K562 (cell line): ENCODE data around the gene CSNK2A1. TPM values are rescaled to one million over a fixed set of nuclear protein-coding genes. Genes with fewer than 3 reads are reported as not detected.

ENCODE experiments used
- ATAC-seq: fragments of 200-7000 bp; cut with Tn5 transposase; 3 replicates; pipeline ENCODE4 v1.9.1; 2020; ENCODE audit warnings: moderate library complexity
- BruUV-seq: library from RNA; stranded (reverse); fragments of 400-500 nt; replicated peaks from 2 replicates; lab custom pipeline; 2021; lab: Mats Ljungman, UMichigan
- CTCF ChIA-PET: fragments of 300-600 bp; formaldehyde crosslinking; extraction: SDS; loops from one replicate; lab custom pipeline; 2021; ENCODE audit warnings: low intra/inter-chr PET ratio; lab: Yijun Ruan, JAX
- POLR2A ChIA-PET: fragments of 300-600, 350-650 bp; sonication (Branson Sonifier 250); formaldehyde crosslinking; extraction: SDS; loops from one replicate; lab custom pipeline; 2021; ENCODE audit warnings: antibody characterized with exemption, inconsistent platforms; lab: Yijun Ruan, JAX
- DNase-seq, 4 experiments: peaks; one replicate each; pipeline versions ENCODE4 v3.0.0 to v3.0.0-alpha.2; 2011 to 2018; ENCODE audit warnings: low spot score in 3 of 4, mixed read lengths in 3 of 4; ENCODE audit errors: extremely low read depth in 1 of 4
- FAIRE-seq: peaks from 2 replicates; lab custom pipeline; 2011; peaks lifted over from hg19 to GRCh38; lab: Jason Lieb, UNC
- H2AFZ ChIP-seq: 2 replicates; pipeline ENCODE4 v1.6.0; 2011; ENCODE audit warnings: low read depth, low read length, control low read depth, inconsistent platforms
- H3K27ac ChIP-seq: fragments of 200-600 bp; 3 replicates; pipeline ENCODE4 v1.8.0; 2011; ENCODE audit warnings: low read depth, mild to moderate bottlenecking, control low read depth, inconsistent platforms, low read length, moderate library complexity, mixed read lengths; ENCODE audit errors: extremely low read depth
- H3K27me3 ChIP-seq, 2 experiments: fragments of 300-600 bp in 1 of 2; 2 replicates in 1 of 2; 3 replicates in 1 of 2; pipeline versions ENCODE4 v1.6.0 to v1.8.0; 2011; ENCODE audit warnings: inconsistent platforms in 2 of 2, low read length in 2 of 2, mild to moderate bottlenecking in 1 of 2, mixed read lengths in 1 of 2, moderate library complexity in 1 of 2; ENCODE audit not compliant: control insufficient read depth in 2 of 2, insufficient read depth in 2 of 2
- H3K36me3 ChIP-seq: fragments of 300-600 bp; 3 replicates; pipeline ENCODE4 v1.8.0; 2011; ENCODE audit warnings: mild to moderate bottlenecking, low read length, inconsistent platforms; ENCODE audit not compliant: control insufficient read depth, insufficient read depth
- H3K4me1 ChIP-seq, 2 experiments: fragments of 200-600 bp in 1 of 2; replicated peaks in 1 of 2; 2 replicates in 1 of 2; 3 replicates in 1 of 2; pipeline versions ENCODE4 v1.5.1 to v1.8.0; 2011; ENCODE audit warnings: inconsistent platforms in 2 of 2, low read length in 2 of 2, mild to moderate bottlenecking in 1 of 2, mixed read lengths in 1 of 2, moderate library complexity in 1 of 2; ENCODE audit not compliant: control insufficient read depth in 2 of 2, insufficient read depth in 2 of 2
- H3K4me2 ChIP-seq: 2 replicates; pipeline ENCODE4 v1.6.1; 2011; ENCODE audit warnings: low read length, control low read depth, inconsistent platforms, mixed read lengths; ENCODE audit not compliant: insufficient read depth
- H3K4me3 ChIP-seq: fragments of 200-600 bp; sonication (generic), shearing (Covaris generic); 2 replicates; pipeline ENCODE4 v1.5.1; 2016; ENCODE audit warnings: control low read depth, inconsistent platforms
- H3K79me2 ChIP-seq: fragments of 200-600 bp; 3 replicates; pipeline ENCODE4 v1.8.0; 2011; ENCODE audit warnings: low read length, inconsistent platforms; ENCODE audit not compliant: control insufficient read depth, insufficient read depth
- H3K9ac ChIP-seq, 2 experiments: 2 replicates each; pipeline versions ENCODE4 v1.6.0 to v1.6.1; 2011; ENCODE audit warnings: low read depth in 2 of 2, low read length in 2 of 2, control low read depth in 1 of 2, inconsistent platforms in 1 of 2, mild to moderate bottlenecking in 1 of 2, mixed read lengths in 1 of 2; ENCODE audit not compliant: insufficient read depth in 1 of 2
- H3K9me1 ChIP-seq: one replicate; pipeline ENCODE4 v1.6.0; 2011; ENCODE audit warnings: inconsistent platforms, mild to moderate bottlenecking, low read length, moderate library complexity; ENCODE audit not compliant: control insufficient read depth, insufficient read depth
- H3K9me3 ChIP-seq: replicated peaks from 2 replicates; pipeline ENCODE4 v1.5.1; 2011; ENCODE audit warnings: low read depth, low read length, inconsistent platforms; ENCODE audit not compliant: control insufficient read depth, insufficient read depth
- H4K20me1 ChIP-seq: replicated peaks from 2 replicates; pipeline ENCODE4 v1.6.1; 2011; ENCODE audit warnings: low read length, inconsistent platforms, mixed read lengths; ENCODE audit not compliant: control insufficient read depth, insufficient read depth
- CBX3 ChIP-seq, 2 experiments: IDR thresholded peaks; 1 replicate in 1 of 2; 2 replicates in 1 of 2; pipeline ENCODE4 v1.6.1; 2012; ENCODE audit warnings: inconsistent platforms in 2 of 2, low read length in 2 of 2, borderline replicate concordance in 1 of 2, control low read depth in 1 of 2
- MAFF ChIP-seq: IDR thresholded peaks from 2 replicates; pipeline ENCODE4 v1.6.1; 2012; ENCODE audit warnings: low read length, improper control_type of control experiment
- MYC ChIP-seq, 2 experiments: fragments of 250-450 bp in 1 of 2; sonication (Bioruptor Pico) in 1 of 2; IDR thresholded peaks; 2 replicates each; pipeline versions ENCODE4 v1.5.1 to v1.6.1; 2012 to 2021; ENCODE audit warnings: low read depth in 2 of 2, borderline replicate concordance in 1 of 2, improper control_type of control experiment in 1 of 2, low read length in 1 of 2, mild to moderate bottlenecking in 1 of 2, moderate library complexity in 1 of 2
- NFATC3 ChIP-seq: fragments of 450-650 bp; IDR thresholded peaks from 2 replicates; pipeline ENCODE4 v1.6.1; 2017; ENCODE audit warnings: mild to moderate bottlenecking
- PYGO2 ChIP-seq: fragments of 450-650 bp; IDR thresholded peaks from 2 replicates; pipeline ENCODE4 v1.6.1; 2016; ENCODE audit warnings: mild to moderate bottlenecking, missing genetic modification characterization, moderate library complexity, missing compliant biosample characterization
- ZNF76 ChIP-seq: fragments of 250-450 bp; sonication (Bioruptor Pico); IDR thresholded peaks from 2 replicates; pipeline ENCODE4 v1.4.0; 2020; ENCODE audit warnings: mild to moderate bottlenecking, moderate library complexity, borderline replicate concordance
- WGBS: fragments of 100-300 bp; shearing (Covaris generic); methylation state at CpG from one replicate; pipeline ENCODE4 v1.1.6; 2016; ENCODE audit warnings: low coverage, mixed read lengths; ENCODE audit not compliant: insufficient coverage; ENCODE audit errors: missing lambda C conversion rate; 5-methylcytosine and 5-hydroxymethylcytosine counted together
- in situ Hi-C: fragments of 300-500 bp; cut with MboI; formaldehyde crosslinking; loops from 4 replicates; pipeline ENCODE4 v1.15.0; 2018; ENCODE audit warnings: inconsistent platforms, mixed read lengths
- intact Hi-C: fragments of 100-400 bp; cut with micrococcal nuclease; formaldehyde crosslinking; loops from 2 replicates; pipeline ENCODE4 v1.14.2; 2022
- polyA plus RNA-seq, 8 experiments: library from polyadenylated mRNA; depleted of rRNA in 4 of 8; stranded (reverse) in 5 of 8; unstranded in 3 of 8; fragments of >200 nt; fragmentation: Nextera tagmentation in 2 of 8; fragmentation: Illumina TruSeq in 1 of 8; extraction: Ambion mirVana in 2 of 8; extraction: Trizol in 1 of 8; gene quantifications; 2 replicates each; pipeline versions ENCODE4 v1.2.1 to v1.2.3, GENCODE V29; 2011 to 2014; ENCODE audit warnings: inconsistent platforms in 1 of 8, missing spikeins in 1 of 8
- total RNA-seq, 7 experiments: library from RNA; depleted of rRNA in 6 of 7; stranded (reverse); fragments of >200 nt in 6 of 7; fragmentation: Illumina TruSeq in 2 of 7; extraction: Trizol in 2 of 7; gene quantifications; 2 replicates each; pipeline versions ENCODE4 v1.2.1 to v1.2.3, GENCODE V29; 2011 to 2021; ENCODE audit warnings: low replicate concordance in 1 of 7
- TF ChIP-seq, protein P1 (sequence below): fragments of 450-650 bp; formaldehyde crosslinking; IDR thresholded peaks from 2 replicates; pipeline ENCODE4 v1.4.0; 2022; ENCODE audit warnings: missing genetic modification characterization
- TF ChIP-seq, protein P2 (sequence below): sonication (generic); formaldehyde crosslinking; IDR thresholded peaks from 2 replicates; pipeline ENCODE4 v1.8.1; 2023; ENCODE audit warnings: missing genetic modification reagents, mild to moderate bottlenecking, borderline replicate concordance
- TF ChIP-seq, protein P3 (sequence below): fragments of 450-650 bp; IDR thresholded peaks from 2 replicates; pipeline ENCODE4 v1.6.1; 2018; ENCODE audit warnings: mild to moderate bottlenecking, low read depth; ENCODE audit not compliant: partially characterized antibody

Gene CSNK2A1
- total and polyA plus RNA-seq, 9 of the 15 experiments (the other 6 are each of a cell fraction or from before 2014, with no cell fraction given): 71.0 to 251 (median 103) TPM

DNA sequence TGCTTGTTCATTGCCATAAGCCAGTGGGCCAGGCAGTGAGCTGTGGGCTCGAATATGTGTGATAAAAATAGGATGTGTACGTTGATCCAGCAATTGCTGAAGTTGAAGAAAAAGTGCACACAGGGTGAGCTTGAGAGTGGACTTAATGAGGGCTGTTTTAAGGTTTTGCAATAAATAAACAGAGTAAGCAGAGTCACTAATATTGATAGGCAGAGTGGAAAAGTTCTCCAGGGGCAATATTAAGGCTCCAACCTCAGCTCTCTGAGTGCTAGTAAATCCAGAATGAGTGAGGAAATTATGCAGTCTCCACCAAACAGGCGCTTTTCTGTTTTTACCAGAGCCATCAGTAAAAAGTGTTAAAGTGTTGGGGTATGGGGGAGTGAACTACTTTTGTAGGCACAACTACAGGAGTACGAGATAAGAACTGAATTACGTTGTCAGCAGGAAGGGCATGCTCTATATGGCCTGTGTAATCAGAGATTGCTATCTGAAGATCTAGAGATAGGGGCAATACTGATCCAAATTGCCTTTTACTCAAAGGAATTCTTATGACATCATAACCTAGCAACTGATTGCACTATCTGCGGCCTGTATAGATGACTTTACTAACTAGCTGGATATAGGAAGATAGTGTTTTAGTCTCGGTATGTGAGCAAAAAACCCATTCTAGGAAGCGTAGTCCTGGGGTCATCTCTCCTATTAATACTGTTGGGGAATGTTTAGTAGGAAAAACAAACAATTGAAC is 73.7 kb downstream of the CSNK2A1 start (continued):
- TF ChIP-seq ZNF76: no peak
- TF ChIP-seq, protein P1, sequence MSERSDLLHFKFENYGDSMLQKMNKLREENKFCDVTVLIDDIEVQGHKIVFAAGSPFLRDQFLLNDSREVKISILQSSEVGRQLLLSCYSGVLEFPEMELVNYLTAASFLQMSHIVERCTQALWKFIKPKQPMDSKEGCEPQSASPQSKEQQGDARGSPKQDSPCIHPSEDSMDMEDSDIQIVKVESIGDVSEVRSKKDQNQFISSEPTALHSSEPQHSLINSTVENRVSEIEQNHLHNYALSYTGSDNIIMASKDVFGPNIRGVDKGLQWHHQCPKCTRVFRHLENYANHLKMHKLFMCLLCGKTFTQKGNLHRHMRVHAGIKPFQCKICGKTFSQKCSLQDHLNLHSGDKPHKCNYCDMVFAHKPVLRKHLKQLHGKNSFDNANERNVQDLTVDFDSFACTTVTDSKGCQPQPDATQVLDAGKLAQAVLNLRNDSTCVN: no peak

DNA sequence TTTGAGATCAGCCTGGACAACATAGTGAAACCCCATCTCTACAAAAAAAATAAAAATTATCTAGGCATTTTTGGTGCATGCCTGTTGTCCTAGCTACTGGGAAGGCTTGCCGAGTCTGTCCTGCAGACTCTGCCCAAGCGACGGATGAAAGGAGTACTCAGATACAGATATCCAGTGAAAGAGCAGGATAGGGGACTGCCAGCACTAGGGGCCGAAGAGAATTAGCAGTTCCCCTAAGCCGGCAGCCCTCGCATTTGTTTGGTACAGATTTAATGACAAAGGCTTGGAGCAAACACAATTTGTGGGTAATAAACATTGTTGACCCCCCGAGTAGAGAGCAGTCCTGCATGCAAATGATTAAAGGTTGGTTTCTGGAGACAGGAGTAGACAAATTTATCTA is 75.8 kb downstream of the CSNK2A1 start:
- Histone ChIP-seq H3K27me3 (no peaks in the 10 kb centered on the region), H4K20me1 (no peaks in the 10 kb centered on the region), H3K9me1 (no peaks in the 10 kb centered on the region), H3K9me3 (peaks cover 4% of the 10 kb centered on the region), H3K4me1 (peaks cover 0 to 4% of the 10 kb centered on the region in 2 experiments; a peak in 1 of 5 replicates), H3K4me3 (no peak overlapping the region), H2AFZ (no peak overlapping the region), H3K27ac (no peak overlapping the region), H3K4me2 (no peak overlapping the region), H3K36me3 (no peaks in the 10 kb centered on the region), H3K79me2 (no peaks in the 10 kb centered on the region), H3K9ac (no peak overlapping the region)
- ChIA-PET POLR2A (no interaction called here), CTCF (no interaction called here)
- in situ Hi-C loops (no loop called here), intact Hi-C loops (no loop called here)
- TF ChIP-seq MAFF: no peak
- peak in 1 of 2 experiments; percentile 28; a peak in 1 of 3 replicates for TF ChIP-seq CBX3 (IDR thresholded peaks at IDR 0.05; ENCODE audit: borderline replicate concordance in 1 of 2, low read length in 2 of 2)
- TF ChIP-seq, protein P2, sequence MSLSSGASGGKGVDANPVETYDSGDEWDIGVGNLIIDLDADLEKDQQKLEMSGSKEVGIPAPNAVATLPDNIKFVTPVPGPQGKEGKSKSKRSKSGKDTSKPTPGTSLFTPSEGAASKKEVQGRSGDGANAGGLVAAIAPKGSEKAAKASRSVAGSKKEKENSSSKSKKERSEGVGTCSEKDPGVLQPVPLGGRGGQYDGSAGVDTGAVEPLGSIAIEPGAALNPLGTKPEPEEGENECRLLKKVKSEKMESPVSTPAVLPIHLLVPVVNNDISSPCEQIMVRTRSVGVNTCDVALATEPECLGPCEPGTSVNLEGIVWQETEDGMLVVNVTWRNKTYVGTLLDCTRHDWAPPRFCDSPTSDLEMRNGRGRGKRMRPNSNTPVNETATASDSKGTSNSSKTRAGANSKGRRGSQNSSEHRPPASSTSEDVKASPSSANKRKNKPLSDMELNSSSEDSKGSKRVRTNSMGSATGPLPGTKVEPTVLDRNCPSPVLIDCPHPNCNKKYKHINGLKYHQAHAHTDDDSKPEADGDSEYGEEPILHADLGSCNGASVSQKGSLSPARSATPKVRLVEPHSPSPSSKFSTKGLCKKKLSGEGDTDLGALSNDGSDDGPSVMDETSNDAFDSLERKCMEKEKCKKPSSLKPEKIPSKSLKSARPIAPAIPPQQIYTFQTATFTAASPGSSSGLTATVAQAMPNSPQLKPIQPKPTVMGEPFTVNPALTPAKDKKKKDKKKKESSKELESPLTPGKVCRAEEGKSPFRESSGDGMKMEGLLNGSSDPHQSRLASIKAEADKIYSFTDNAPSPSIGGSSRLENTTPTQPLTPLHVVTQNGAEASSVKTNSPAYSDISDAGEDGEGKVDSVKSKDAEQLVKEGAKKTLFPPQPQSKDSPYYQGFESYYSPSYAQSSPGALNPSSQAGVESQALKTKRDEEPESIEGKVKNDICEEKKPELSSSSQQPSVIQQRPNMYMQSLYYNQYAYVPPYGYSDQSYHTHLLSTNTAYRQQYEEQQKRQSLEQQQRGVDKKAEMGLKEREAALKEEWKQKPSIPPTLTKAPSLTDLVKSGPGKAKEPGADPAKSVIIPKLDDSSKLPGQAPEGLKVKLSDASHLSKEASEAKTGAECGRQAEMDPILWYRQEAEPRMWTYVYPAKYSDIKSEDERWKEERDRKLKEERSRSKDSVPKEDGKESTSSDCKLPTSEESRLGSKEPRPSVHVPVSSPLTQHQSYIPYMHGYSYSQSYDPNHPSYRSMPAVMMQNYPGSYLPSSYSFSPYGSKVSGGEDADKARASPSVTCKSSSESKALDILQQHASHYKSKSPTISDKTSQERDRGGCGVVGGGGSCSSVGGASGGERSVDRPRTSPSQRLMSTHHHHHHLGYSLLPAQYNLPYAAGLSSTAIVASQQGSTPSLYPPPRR (CRISPR knock-in tag): no peak
- TF ChIP-seq, protein P3, sequence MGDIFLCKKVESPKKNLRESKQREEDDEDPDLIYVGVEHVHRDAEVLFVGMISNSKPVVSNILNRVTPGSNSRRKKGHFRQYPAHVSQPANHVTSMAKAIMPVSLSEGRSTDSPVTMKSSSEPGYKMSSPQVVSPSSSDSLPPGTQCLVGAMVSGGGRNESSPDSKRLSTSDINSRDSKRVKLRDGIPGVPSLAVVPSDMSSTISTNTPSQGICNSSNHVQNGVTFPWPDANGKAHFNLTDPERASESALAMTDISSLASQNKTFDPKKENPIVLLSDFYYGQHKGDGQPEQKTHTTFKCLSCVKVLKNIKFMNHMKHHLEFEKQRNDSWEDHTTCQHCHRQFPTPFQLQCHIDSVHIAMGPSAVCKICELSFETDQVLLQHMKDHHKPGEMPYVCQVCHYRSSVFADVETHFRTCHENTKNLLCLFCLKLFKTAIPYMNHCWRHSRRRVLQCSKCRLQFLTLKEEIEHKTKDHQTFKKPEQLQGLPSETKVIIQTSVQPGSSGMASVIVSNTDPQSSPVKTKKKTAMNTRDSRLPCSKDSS: peak; percentile 21
- TF ChIP-seq PYGO2 (tag): no peak
- no peak for TF ChIP-seq NFATC3
- TF ChIP-seq MYC (IDR thresholded peaks at IDR 0.05; ENCODE audit: low read depth, low read length): no peak
- TF ChIP-seq MYC (CRISPR knock-in tag; IDR thresholded peaks at IDR 0.05; ENCODE audit: borderline replicate concordance, low read depth): no peak
- ATAC-seq: no peak
- no peak for DNase-seq
- 50% methylated on average over 7 of the region's 7 CpGs for WGBS
- no peak for FAIRE-seq
- BruUV-seq: no TSS peak
